Thymus (tissue), 11 donors: ENCODE data around the gene DNM3. TPM values are rescaled to one million over a fixed set of nuclear protein-coding genes. Genes with fewer than 3 reads are reported as not detected.

Source experiments
- DNase-seq, 9 donors: peaks; one replicate each; pipeline ENCODE4 v3.0.0-alpha.2; 2013; ENCODE audit warnings: low spot score in 9 of 9, low read depth in 6 of 9, missing footprints in 1 of 9
- H3K27ac ChIP-seq, 2 donors: one replicate each; pipeline ENCODE4 v1.5.1; 2013; ENCODE audit warnings: control low read depth in 1 of 2, low read depth in 1 of 2, low read length in 1 of 2, mild to moderate bottlenecking in 1 of 2, moderate library complexity in 1 of 2
- H3K27me3 ChIP-seq, 2 donors: one replicate each; pipeline ENCODE4 v1.5.1; 2013; ENCODE audit warnings: low read length in 1 of 2; ENCODE audit not compliant: control insufficient read depth in 2 of 2, insufficient read depth in 1 of 2
- H3K36me3 ChIP-seq, 2 donors: one replicate each; pipeline ENCODE4 v1.5.1; 2013; ENCODE audit warnings: low read length in 1 of 2, mild to moderate bottlenecking in 1 of 2, moderate library complexity in 1 of 2; ENCODE audit not compliant: control insufficient read depth in 2 of 2, insufficient read depth in 2 of 2
- H3K4me1 ChIP-seq, 2 donors: one replicate each; pipeline ENCODE4 v1.5.1; 2013; ENCODE audit warnings: low read length in 2 of 2; ENCODE audit not compliant: control insufficient read depth in 2 of 2, insufficient read depth in 2 of 2
- H3K4me3 ChIP-seq, 2 donors: one replicate each; pipeline ENCODE4 v1.5.1; 2013; ENCODE audit warnings: low read length in 2 of 2, control low read depth in 1 of 2, mild to moderate bottlenecking in 1 of 2
- H3K9me3 ChIP-seq, 2 donors: one replicate each; pipeline ENCODE4 v1.5.1; 2013; ENCODE audit warnings: low read length in 1 of 2, mild to moderate bottlenecking in 1 of 2; ENCODE audit not compliant: control insufficient read depth in 2 of 2, insufficient read depth in 1 of 2
- WGBS: extraction: QIAGEN DNeasy Blood & Tissue Kit; methylation state at CpG from one replicate; pipeline ENCODE4 v1.1.7; 2013; 5-methylcytosine and 5-hydroxymethylcytosine counted together
- polyA plus RNA-seq: library from polyadenylated mRNA; stranded (reverse); fragments of 200-250 nt; gene quantifications from one replicate; pipeline ENCODE4 v1.2.3, GENCODE V29; 2013
- total RNA-seq: library from RNA; stranded (reverse); fragments of 120-200 nt; gene quantifications from one replicate; pipeline ENCODE4 v1.2.4, GENCODE V29; 2013
- donor health status: healthy.

The DNM3 gene
- total and polyA plus RNA-seq, 2 donors: 1.9 to 2.2 TPM

- H3K9me3 ChIP-seq: no peaks in the 10 kb centered on the region
- WGBS: 100% methylated on average over 1 of the region's 1 CpG
- no peaks in the 10 kb centered on the region for H3K27me3 ChIP-seq
- no peak for DNase-seq
- no peaks in the 10 kb centered on the region for H3K36me3 ChIP-seq
- no peak overlapping the region for H3K4me3 ChIP-seq
- H3K4me1 ChIP-seq: no peaks in the 10 kb centered on the region
- no peak overlapping the region for H3K27ac ChIP-seq
Observed at GRCh38 chr1:172219966-172220365, 378.7 kb downstream of the DNM3 start.

- Histone ChIP-seq H3K27me3 (no peaks in the 10 kb centered on the region), H3K36me3 (no peaks in the 10 kb centered on the region), H3K4me1 (no peaks in the 10 kb centered on the region), H3K4me3 (no peak overlapping the region), H3K9me3 (no peaks in the 10 kb centered on the region), H3K27ac (no peak overlapping the region)
- peak in 1 of 9 donors; percentile 3 for DNase-seq
- WGBS: 24% methylated on average over 2 of the region's 2 CpGs
Observed at GRCh38 chr1:172220376-172220775, 379.1 kb downstream of the DNM3 start.

- Histone ChIP-seq H3K4me1 (no peaks in the 10 kb centered on the region), H3K27me3 (no peaks in the 10 kb centered on the region), H3K27ac (no peak overlapping the region), H3K36me3 (no peaks in the 10 kb centered on the region), H3K9me3 (no peaks in the 10 kb centered on the region), H3K4me3 (no peak overlapping the region)
- WGBS: 97% methylated on average over 2 of the region's 2 CpGs
- no peak for DNase-seq
Observed at GRCh38 chr1:172221436-172221835, 380.1 kb downstream of the DNM3 start.

- no peaks in the 10 kb centered on the region for H3K9me3 ChIP-seq
- 84% methylated on average over 3 of the region's 3 CpGs for WGBS
- no peak overlapping the region for H3K4me3 ChIP-seq
- H3K4me1 ChIP-seq: no peaks in the 10 kb centered on the region
- no peaks in the 10 kb centered on the region for H3K27me3 ChIP-seq
- H3K36me3 ChIP-seq: no peaks in the 10 kb centered on the region
- no peak overlapping the region for H3K27ac ChIP-seq
- DNase-seq: no peak
Observed at GRCh38 chr1:172224871-172225270, 383.6 kb downstream of the DNM3 start.

GRCh38 chr1:172229942-172230341 lies 388.6 kb downstream of the DNM3 start:
- Histone ChIP-seq H3K36me3 (no peaks in the 10 kb centered on the region), H3K4me1 (no peaks in the 10 kb centered on the region), H3K27ac (no peak overlapping the region), H3K4me3 (no peak overlapping the region), H3K27me3 (no peaks in the 10 kb centered on the region), H3K9me3 (no peaks in the 10 kb centered on the region)
- 96% methylated on average over 1 of the region's 1 CpG for WGBS
- no peak for DNase-seq

GRCh38 chr1:172230526-172230925 lies 389.2 kb downstream of the DNM3 start:
- 99% methylated on average over 2 of the region's 2 CpGs for WGBS
- H3K4me1 ChIP-seq: no peaks in the 10 kb centered on the region
- H3K4me3 ChIP-seq: no peak overlapping the region
- no peak overlapping the region for H3K27ac ChIP-seq
- no peak for DNase-seq
- H3K36me3 ChIP-seq: no peaks in the 10 kb centered on the region
- no peaks in the 10 kb centered on the region for H3K9me3 ChIP-seq
- H3K27me3 ChIP-seq: no peaks in the 10 kb centered on the region

GRCh38 chr1:172236958-172237357 lies 395.7 kb downstream of the DNM3 start:
- H3K27me3 ChIP-seq: no peaks in the 10 kb centered on the region
- no peak overlapping the region for H3K4me3 ChIP-seq
- no peak overlapping the region for H3K27ac ChIP-seq
- DNase-seq: no peak
- H3K4me1 ChIP-seq: no peaks in the 10 kb centered on the region
- 98% methylated on average over 5 of the region's 5 CpGs for WGBS
- no peaks in the 10 kb centered on the region for H3K36me3 ChIP-seq
- no peaks in the 10 kb centered on the region for H3K9me3 ChIP-seq

- Histone ChIP-seq H3K9me3 (no peaks in the 10 kb centered on the region), H3K27me3 (no peaks in the 10 kb centered on the region), H3K4me3 (no peak overlapping the region), H3K4me1 (no peaks in the 10 kb centered on the region), H3K36me3 (no peaks in the 10 kb centered on the region), H3K27ac (no peak overlapping the region)
- DNase-seq: no peak
- WGBS: 99% methylated on average over 1 of the region's 1 CpG
Observed at GRCh38 chr1:172238158-172238557, 396.9 kb downstream of the DNM3 start.

GRCh38 chr1:172238965-172239364 lies 397.7 kb downstream of the DNM3 start:
- WGBS: 98% methylated on average over 2 of the region's 2 CpGs
- Histone ChIP-seq H3K4me1 (no peaks in the 10 kb centered on the region), H3K4me3 (no peak overlapping the region), H3K36me3 (no peaks in the 10 kb centered on the region), H3K27ac (no peak overlapping the region), H3K9me3 (no peaks in the 10 kb centered on the region), H3K27me3 (no peaks in the 10 kb centered on the region)
- no peak for DNase-seq

- Histone ChIP-seq H3K4me1 (no peaks in the 10 kb centered on the region), H3K27me3 (no peaks in the 10 kb centered on the region), H3K27ac (no peak overlapping the region), H3K9me3 (no peaks in the 10 kb centered on the region), H3K4me3 (no peak overlapping the region), H3K36me3 (no peaks in the 10 kb centered on the region)
- 89% methylated on average over 2 of the region's 2 CpGs for WGBS
- no peak for DNase-seq
Observed at GRCh38 chr1:172239901-172240300, 398.6 kb downstream of the DNM3 start.
